ENCODE results near the gene PRR15L.
A peak's percentile ranks its signal among the peaks of the same experiment; 100 is the strongest.

DNA sequence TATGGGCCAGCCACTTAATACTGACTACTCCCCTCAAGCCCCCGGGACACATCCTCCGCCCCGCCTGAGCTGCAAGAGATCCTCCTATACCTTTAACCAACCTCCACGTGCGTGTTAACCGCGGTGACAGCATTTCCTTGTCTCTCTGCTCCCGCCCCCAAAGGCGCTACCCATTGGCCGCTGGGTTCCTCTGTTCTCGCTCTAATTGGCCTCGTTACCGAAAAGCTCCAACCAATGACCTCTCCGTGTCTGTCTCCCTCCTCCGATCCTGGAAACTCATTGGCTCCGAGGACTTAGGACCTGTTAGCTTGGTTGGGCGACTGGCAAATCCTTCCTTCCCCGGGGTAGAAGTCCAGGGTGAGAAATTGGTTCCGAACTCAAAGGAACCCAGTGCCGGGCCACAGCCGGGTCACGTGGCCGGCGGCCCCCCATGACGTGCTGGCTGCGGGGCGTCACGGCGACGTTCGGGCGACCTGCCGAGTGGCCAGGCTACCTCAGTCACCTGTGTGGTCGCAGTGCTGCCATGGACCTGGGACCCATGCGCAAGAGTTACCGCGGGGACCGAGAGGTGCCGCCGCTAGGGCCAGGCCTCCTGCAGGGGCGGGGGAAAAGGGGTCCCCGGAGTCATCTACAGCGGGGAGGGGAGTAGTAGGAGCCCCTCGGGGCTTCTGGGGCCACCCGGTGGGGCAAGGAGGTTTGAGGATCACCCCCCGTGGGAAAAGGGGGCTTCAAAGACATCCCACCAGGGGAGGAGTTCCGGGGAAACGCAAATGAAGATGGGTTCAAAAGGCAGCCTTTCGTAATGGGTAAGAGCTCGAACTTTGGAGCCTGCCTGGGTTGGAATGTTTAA, 16.2 kb downstream of the PRR15L start, which contains the start of gene PNPO:
- TF ChIP-seq, protein P1, sequence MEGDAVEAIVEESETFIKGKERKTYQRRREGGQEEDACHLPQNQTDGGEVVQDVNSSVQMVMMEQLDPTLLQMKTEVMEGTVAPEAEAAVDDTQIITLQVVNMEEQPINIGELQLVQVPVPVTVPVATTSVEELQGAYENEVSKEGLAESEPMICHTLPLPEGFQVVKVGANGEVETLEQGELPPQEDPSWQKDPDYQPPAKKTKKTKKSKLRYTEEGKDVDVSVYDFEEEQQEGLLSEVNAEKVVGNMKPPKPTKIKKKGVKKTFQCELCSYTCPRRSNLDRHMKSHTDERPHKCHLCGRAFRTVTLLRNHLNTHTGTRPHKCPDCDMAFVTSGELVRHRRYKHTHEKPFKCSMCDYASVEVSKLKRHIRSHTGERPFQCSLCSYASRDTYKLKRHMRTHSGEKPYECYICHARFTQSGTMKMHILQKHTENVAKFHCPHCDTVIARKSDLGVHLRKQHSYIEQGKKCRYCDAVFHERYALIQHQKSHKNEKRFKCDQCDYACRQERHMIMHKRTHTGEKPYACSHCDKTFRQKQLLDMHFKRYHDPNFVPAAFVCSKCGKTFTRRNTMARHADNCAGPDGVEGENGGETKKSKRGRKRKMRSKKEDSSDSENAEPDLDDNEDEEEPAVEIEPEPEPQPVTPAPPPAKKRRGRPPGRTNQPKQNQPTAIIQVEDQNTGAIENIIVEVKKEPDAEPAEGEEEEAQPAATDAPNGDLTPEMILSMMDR (IDR thresholded peaks at IDR 0.05), result no peak
- TF ChIP-seq POLR2A (IDR thresholded peaks at IDR 0.05), result peak; percentile 43
